ENCODE measurements around the gene CWH43. TPM values are rescaled to one million over a fixed set of nuclear protein-coding genes. Genes with fewer than 3 reads are reported as not detected.
A peak's percentile ranks its signal among the peaks of the same experiment; 100 is the strongest.
"Not testable (repeated sequence)": the region's sequence is repeated elsewhere in the genome, so short reads cannot be mapped to it uniquely, and the experiment has no call there.

The CWH43 gene
- total RNA-seq, 1 donor from 2014 or later, result not detected

DNA sequence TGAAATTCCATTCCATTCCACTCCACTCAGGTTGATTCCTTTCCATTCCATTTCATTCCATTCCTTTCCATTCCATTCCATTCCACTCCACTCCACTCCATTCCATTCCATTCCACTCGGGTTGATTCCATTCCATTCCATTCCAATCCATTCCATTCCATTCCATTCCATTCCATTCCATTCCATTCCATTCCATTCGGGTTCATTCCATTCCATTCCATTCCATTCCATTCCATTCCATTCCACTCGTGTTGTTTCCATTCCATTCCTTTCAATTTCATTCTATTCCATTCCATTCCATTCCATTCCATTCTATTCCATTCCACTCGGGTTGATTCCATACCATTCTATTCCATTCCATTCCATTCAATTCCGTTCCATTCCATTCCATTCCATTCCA lies 124.5 kb downstream of the CWH43 start:
- intact Hi-C loops (cut with DNase I), result not testable (repeated sequence)

More for the DNA sequence above, 124.5 kb downstream of the CWH43 start:
- DNase-seq, result not testable (repeated sequence)
- peak; percentile 75 for ATAC-seq (ENCODE audit: poor library complexity)

Other genes with a start within 250 kb of the CWH43 start
- 27.9 TPM for gene FRYL, start 206.0 kb upstream of the CWH43 start, total RNA-seq
- gene OCIAD1, start 155.2 kb upstream of the CWH43 start, total RNA-seq, result 121 TPM
- 16.6 TPM for gene OCIAD2, start 79.5 kb upstream of the CWH43 start, total RNA-seq

Measured in Right ventricle myocardium superior (tissue), 1 donor.